Measurements from ENCODE around the gene CYP20A1. TPM values are rescaled to one million over a fixed set of nuclear protein-coding genes. Genes with fewer than 3 reads are reported as not detected.
A peak's percentile ranks its signal among the peaks of the same experiment; 100 is the strongest.

CYP20A1 gene
- total and polyA plus RNA-seq, 2 of the 8 experiments (the other 6 are each of a cell fraction or from before 2014, with no cell fraction given), result 6.2 to 21.5 TPM

DNA sequence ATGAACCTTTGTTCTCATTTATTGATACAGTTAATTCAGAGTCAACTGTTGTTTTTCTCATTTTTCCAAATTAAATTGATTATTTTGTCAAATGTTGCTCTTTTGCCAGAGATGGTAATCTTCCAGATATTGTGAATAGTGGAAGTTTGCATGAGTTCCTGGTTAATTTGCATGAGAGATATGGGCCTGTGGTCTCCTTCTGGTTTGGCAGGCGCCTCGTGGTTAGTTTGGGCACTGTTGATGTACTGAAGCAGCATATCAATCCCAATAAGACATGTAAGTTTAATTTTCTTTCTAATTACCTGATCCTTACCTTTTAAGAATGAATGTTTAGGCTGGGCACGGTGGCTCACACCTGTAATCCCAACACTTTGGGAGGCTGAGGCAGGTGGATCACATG lies 7.8 kb downstream of the CYP20A1 start:
- ChIA-PET POLR2A (ENCODE audit: partially characterized antibody) (no interaction called here), CTCF (ENCODE audit: partially characterized antibody) (interaction anchor here (1.0 to 1.6 kb wide), 2 partner anchors 21 to 34 kb away, joined by 3 to 4 read pairs; no protein-coding TSS in a partner anchor)
- FAIRE-seq, result no peak
- H3K56ac ChIP-seq (replicated peaks; ENCODE audit: insufficient read length, low read depth, low read length), result no peak overlapping the region
- no peak overlapping the region for H2BK120ac ChIP-seq (replicated peaks; ENCODE audit: low read depth, low read length)
- no peak overlapping the region for H4K8ac ChIP-seq (ENCODE audit: extremely low read depth, insufficient read depth, low read length)
- H4K20me1 ChIP-seq (replicated peaks in 1 of 2; ENCODE audit: control insufficient read depth in 1 of 2, insufficient read depth in 2 of 2, low read length in 2 of 2), result no peaks in the 10 kb centered on the region
- peak in 1 of 2 experiments; percentile 6 for DNase-seq (ENCODE audit: low read depth in 1 of 2, low spot score in 2 of 2)
- H3K4me1 ChIP-seq (replicated peaks in 1 of 4; ENCODE audit: control insufficient read depth in 3 of 4, insufficient read depth in 4 of 4, low read length in 3 of 4), result no peaks in the 10 kb centered on the region
- H3K27ac ChIP-seq (ENCODE audit: low read depth, low read length), result no peak overlapping the region
- no peak overlapping the region for H2AFZ ChIP-seq (ENCODE audit: low read length)
- no peak overlapping the region for H3K14ac ChIP-seq (ENCODE audit: insufficient read length)
- H3K23ac ChIP-seq (ENCODE audit: insufficient read length), result no peak overlapping the region
- no peak overlapping the region for H2BK12ac ChIP-seq (ENCODE audit: low read depth, low read length)
- no peak overlapping the region for H4K5ac ChIP-seq (ENCODE audit: insufficient read length, low read depth, low read length)
- 94% methylated on average over 3 of the region's 3 CpGs; no CpG with 5 or more reads in 1 of the 2 experiments for WGBS, 2 experiments (ENCODE audit: extremely low coverage in 1 of 2, insufficient coverage in 1 of 2, insufficient read length in 1 of 2, insufficient replicate concordance in 2 of 2, low coverage in 1 of 2, low lambda C conversion rate in 2 of 2, missing lambda C conversion rate in 1 of 2)
- H2AK5ac ChIP-seq (ENCODE audit: low read depth, low read length), result no peak overlapping the region
- H3K9ac ChIP-seq (replicated peaks in 1 of 4; ENCODE audit: extremely low read depth in 1 of 4, low read depth in 3 of 4, low read length in 3 of 4), result no peak overlapping the region
- H3K4me3 ChIP-seq (ENCODE audit: extremely low read depth in 1 of 4, insufficient read depth in 2 of 4, low read depth in 3 of 4, low read length in 4 of 4), result no peak overlapping the region
- H3K4me2 ChIP-seq (ENCODE audit: insufficient read depth in 1 of 2, low read depth in 2 of 2, low read length in 2 of 2), result no peak overlapping the region
- H3K4ac ChIP-seq (replicated peaks; ENCODE audit: insufficient read length, low read depth, low read length), result no peak overlapping the region
- H2BK20ac ChIP-seq (ENCODE audit: low read length), result no peak overlapping the region
- H2BK15ac ChIP-seq (ENCODE audit: low read length), result no peak overlapping the region
- peaks cover 0 to 16% (median 5%) of the 10 kb centered on the region in 4 experiments; a peak in 4 of 8 replicates for H3K36me3 ChIP-seq (ENCODE audit: control insufficient read depth in 2 of 4, insufficient read depth in 4 of 4, low read length in 3 of 4)
- peaks cover 0 to 4% of the 10 kb centered on the region in 2 experiments; a peak in 1 of 4 replicates for H3K79me2 ChIP-seq (ENCODE audit: control insufficient read depth in 1 of 2, insufficient read depth in 2 of 2, low read length in 2 of 2)
- H4K91ac ChIP-seq (replicated peaks; ENCODE audit: insufficient read length, low read length), result no peak overlapping the region
- no peaks in the 10 kb centered on the region for H3K9me3 ChIP-seq (ENCODE audit: insufficient read depth in 2 of 2, low read depth in 1 of 2, low read length in 1 of 2)
- no peaks in the 10 kb centered on the region for H3K23me2 ChIP-seq (ENCODE audit: low read depth, low read length)
- no peaks in the 10 kb centered on the region for H3K27me3 ChIP-seq (replicated peaks in 1 of 4; ENCODE audit: control insufficient read depth in 3 of 4, extremely low read depth in 1 of 4, insufficient read depth in 3 of 4, low read length in 3 of 4)
- no peak overlapping the region for H3K18ac ChIP-seq (ENCODE audit: extremely low read depth, low read length)
- 0 out of 2 replicates have a peak, but pooled peaks cover 3% of the 10 kb centered on the region for H3K79me1 ChIP-seq (ENCODE audit: low read depth, low read length)
- no peak overlapping the region for H2BK5ac ChIP-seq (ENCODE audit: low read depth, low read length)
- TF ChIP-seq TAF7 (optimal IDR thresholded peaks at IDR 0.05; ENCODE audit: borderline replicate concordance, low read depth, low read length), result no peak
- no peak for TF ChIP-seq PHF8 (conservative IDR thresholded peaks at IDR 0.05; ENCODE audit: low read depth, low read length)
- TF ChIP-seq RAD21 (IDR thresholded peaks at IDR 0.05 in 1 of 2, conservative IDR thresholded peaks at IDR 0.05 in 1 of 2; ENCODE audit: low read depth in 2 of 2, low read length in 2 of 2), result no peak
- TF ChIP-seq CTBP2 (IDR thresholded peaks at IDR 0.05; ENCODE audit: borderline replicate concordance, insufficient read depth, insufficient read length, low read length), result no peak
- no peak for TF ChIP-seq JUND (IDR thresholded peaks at IDR 0.05; ENCODE audit: low read length)
- TF ChIP-seq EGR1 (IDR thresholded peaks at IDR 0.05; ENCODE audit: borderline replicate concordance, low read depth, low read length), result no peak
- no peak for TF ChIP-seq BRCA1 (IDR thresholded peaks at IDR 0.05; ENCODE audit: low read depth, low read length)
- TF ChIP-seq BACH1 (IDR thresholded peaks at IDR 0.05; ENCODE audit: low read length), result no peak
- TF ChIP-seq POU5F1 (IDR thresholded peaks at IDR 0.05; ENCODE audit: low read depth, low read length), result no peak
- TF ChIP-seq SUZ12 (IDR thresholded peaks at IDR 0.05; ENCODE audit: low read length), result no peak
- TF ChIP-seq TEAD4 (IDR thresholded peaks at IDR 0.05; ENCODE audit: low read depth, low read length), result no peak
- TF ChIP-seq FOSL1 (IDR thresholded peaks at IDR 0.05; ENCODE audit: insufficient read depth, low read depth, low read length), result no peak
- TF ChIP-seq SP1 (IDR thresholded peaks at IDR 0.05; ENCODE audit: low read depth, low read length), result no peak
